B cell (primary cell): Measurements from ENCODE around the gene FOXJ1. TPM values are rescaled to one million over a fixed set of nuclear protein-coding genes. Genes with fewer than 3 reads are reported as not detected.

Experiments used
- ATAC-seq: fragments of 200-7000 bp; cut with Tn5 transposase; one replicate; pipeline ENCODE4 v1.10.0; 2021; ENCODE audit warnings: low read depth, mild to moderate bottlenecking, moderate number of reproducible peaks, moderate library complexity
- CTCF ChIA-PET: fragments of 350-600 bp; sonication (Branson Sonifier 250); formaldehyde crosslinking; loops from one replicate; lab custom pipeline; 2021; ENCODE audit warnings: antibody characterized with exemption, inconsistent platforms; lab: Charles Lee
- POLR2A ChIA-PET: fragments of 350-600 bp; sonication (Branson Sonifier 250); formaldehyde crosslinking; loops from one replicate; lab custom pipeline; 2021; ENCODE audit warnings: antibody characterized with exemption; lab: Charles Lee
- DNase-seq: peaks from one replicate; pipeline ENCODE4 v3.0.0; 2013
- H2AFZ ChIP-seq: 2 replicates; pipeline ENCODE4 v1.6.1; 2012; ENCODE audit warnings: mild to moderate bottlenecking, low read depth, low read length; ENCODE audit not compliant: insufficient read depth, poor library complexity, severe bottlenecking
- H3K27ac ChIP-seq, 2 donors: 1 replicate in 1 of 2; 2 replicates in 1 of 2; pipeline ENCODE4 v1.5.1; 2012 to 2013; ENCODE audit warnings: low read length in 2 of 2, mild to moderate bottlenecking in 2 of 2, moderate library complexity in 1 of 2
- H3K27me3 ChIP-seq, 4 experiments: fragments of 200-600 bp in 1 of 4; sonication (generic) in 1 of 4; replicated peaks in 1 of 4; 1 replicate in 2 of 4; 2 replicates in 2 of 4; pipeline versions ENCODE4 v1.6.1 to v1.7.0; 2013 to 2016; ENCODE audit warnings: low read length in 3 of 4, mild to moderate bottlenecking in 2 of 4, mixed read lengths in 1 of 4, moderate library complexity in 1 of 4; ENCODE audit not compliant: insufficient read depth in 4 of 4, control insufficient read depth in 3 of 4; ENCODE audit errors: control extremely low read depth in 1 of 4
- H3K36me3 ChIP-seq, 2 experiments: replicated peaks in 1 of 2; 1 replicate in 1 of 2; 2 replicates in 1 of 2; pipeline versions ENCODE4 v1.6.1 to v1.7.1; 2013; ENCODE audit warnings: low read length in 1 of 2; ENCODE audit not compliant: insufficient read depth in 2 of 2, control insufficient read depth in 1 of 2; ENCODE audit errors: control extremely low read depth in 1 of 2, extremely low read depth in 1 of 2
- H3K4me1 ChIP-seq, 2 donors: fragments of 200-600 bp in 1 of 2; sonication (generic) in 1 of 2; 1 replicate in 1 of 2; 2 replicates in 1 of 2; pipeline versions ENCODE4 v1.5.1 to v1.6.1; 2013 to 2017; ENCODE audit warnings: low read length in 2 of 2; ENCODE audit not compliant: control insufficient read depth in 2 of 2, insufficient read depth in 2 of 2
- H3K4me2 ChIP-seq: replicated peaks from 2 replicates; pipeline ENCODE3; 2012; ENCODE audit warnings: mild to moderate bottlenecking, low read depth, low read length; ENCODE audit not compliant: poor library complexity, severe bottlenecking
- H3K4me3 ChIP-seq, 5 experiments: fragments of 200-600 bp in 1 of 5; sonication (generic) in 1 of 5; 1 replicate in 3 of 5; 2 replicates in 2 of 5; pipeline versions ENCODE4 v1.5.1 to v1.7.0; 2011 to 2016; ENCODE audit warnings: low read length in 4 of 5, mild to moderate bottlenecking in 4 of 5, low read depth in 2 of 5, control low read depth in 1 of 5, moderate library complexity in 1 of 5; ENCODE audit not compliant: insufficient read depth in 1 of 5; ENCODE audit errors: control extremely low read depth in 1 of 5, extremely low read depth in 1 of 5
- H3K79me2 ChIP-seq: fragments of 200-600 bp; sonication (generic); one replicate; pipeline ENCODE4 v1.6.0; 2016; ENCODE audit warnings: low read length; ENCODE audit not compliant: control insufficient read depth, insufficient read depth
- H3K9ac ChIP-seq: fragments of 200-600 bp; sonication (generic); 2 replicates; pipeline ENCODE4 v1.6.1; 2017; ENCODE audit warnings: mild to moderate bottlenecking, low read length, moderate library complexity
- H3K9me3 ChIP-seq, 3 donors: one replicate each; pipeline versions ENCODE4 v1.6.1 to v1.7.1; 2013; ENCODE audit warnings: low read length in 2 of 3; ENCODE audit not compliant: control insufficient read depth in 2 of 3, insufficient read depth in 1 of 3; ENCODE audit errors: control extremely low read depth in 1 of 3
- H4K20me1 ChIP-seq: 2 replicates; pipeline ENCODE4 v1.6.0; 2012; ENCODE audit warnings: mild to moderate bottlenecking, low read length; ENCODE audit not compliant: insufficient read depth, control insufficient read depth, poor library complexity, severe bottlenecking
- H3K27ac Mint-ChIP-seq: one replicate; pipeline ENCODE4 v1.8.0; 2021; ENCODE audit warnings: mixed read lengths
- H3K27me3 Mint-ChIP-seq: one replicate; pipeline ENCODE4 v1.8.0; 2021; ENCODE audit warnings: mixed read lengths
- H3K4me1 Mint-ChIP-seq: one replicate; pipeline ENCODE4 v1.8.0; 2021; ENCODE audit warnings: mixed read lengths
- H3K4me3 Mint-ChIP-seq: one replicate; pipeline ENCODE4 v1.8.0; 2021; ENCODE audit warnings: mixed read lengths
- H3K9me3 Mint-ChIP-seq: one replicate; pipeline ENCODE4 v1.8.0; 2022; ENCODE audit warnings: mixed read lengths; ENCODE audit not compliant: insufficient read depth
- EZH2 ChIP-seq: IDR thresholded peaks from 2 replicates; pipeline ENCODE4 v1.6.1; 2012; ENCODE audit warnings: borderline replicate concordance, low read depth, mild to moderate bottlenecking, moderate library complexity, low read length; ENCODE audit not compliant: insufficient read depth, poor library complexity, severe bottlenecking
- WGBS: methylation state at CpG from one replicate; pipeline ENCODE4 v1.1.5; 2013; ENCODE audit warnings: missing lambda C conversion rate; ENCODE audit not compliant: insufficient coverage; 5-methylcytosine and 5-hydroxymethylcytosine counted together
- intact Hi-C: fragments of 100-400 bp; cut with micrococcal nuclease; formaldehyde crosslinking; loops from one replicate; pipeline ENCODE4 v1.10.0; 2022
- polyA plus RNA-seq: library from polyadenylated mRNA; depleted of rRNA; stranded (reverse); fragments of >200 nt; gene quantifications from 2 replicates; pipeline ENCODE4 v1.2.3, GENCODE V29; 2012
- total RNA-seq, 2 donors: library from RNA; stranded (reverse); fragments of 120-200 nt in 1 of 2; gene quantifications; 1 replicate in 1 of 2; 2 replicates in 1 of 2; pipeline versions ENCODE4 v1.2.3 to v1.2.4, GENCODE V29; 2013 to 2022
- TF ChIP-seq, protein P1 (sequence below): fragments of 200-600 bp; IDR thresholded peaks from one replicate; pipeline ENCODE4 v1.8.0; 2022; ENCODE audit warnings: antibody characterized with exemption, mild to moderate bottlenecking

Gene FOXJ1
- total and polyA plus RNA-seq, 2 donors (not counting 1 experiment from before 2014, with no cell fraction given) = 0.20 to 1.0 TPM

DNA sequence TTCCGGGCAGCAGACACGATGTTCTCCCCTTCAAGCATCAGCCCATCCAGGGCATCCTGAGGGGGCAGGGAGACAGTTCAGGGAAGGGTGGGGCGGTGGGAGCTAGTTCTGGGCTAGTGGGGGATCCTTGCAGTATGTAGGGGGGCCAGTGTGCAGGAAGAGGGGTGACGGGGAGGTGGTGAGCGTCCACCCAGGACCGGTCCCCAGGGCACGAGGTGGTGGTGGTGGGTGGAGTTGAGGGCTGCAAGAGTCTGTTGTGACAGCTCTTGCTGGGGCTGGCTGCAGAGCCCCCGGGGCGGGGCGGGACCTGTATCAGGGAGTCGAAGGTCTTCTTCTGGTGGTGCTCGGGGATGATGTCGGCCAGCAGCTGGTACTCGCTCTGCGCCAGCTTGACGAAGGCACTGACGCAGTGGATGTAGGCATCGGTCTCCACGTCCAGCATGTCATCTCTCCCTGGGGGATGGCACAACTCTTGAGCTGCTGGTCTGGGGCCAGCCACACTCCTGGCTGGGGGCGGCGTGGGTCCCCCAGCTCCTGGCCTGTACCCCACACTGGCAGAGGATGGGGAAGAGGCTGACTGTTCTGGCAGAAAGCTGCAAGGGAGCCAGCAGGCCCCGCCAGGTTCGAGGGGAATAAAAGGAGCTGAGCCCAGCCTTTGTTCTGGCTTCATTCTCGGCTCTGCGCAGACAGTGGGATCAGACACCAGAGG is 52.0 kb downstream of the FOXJ1 start:
- no peak overlapping the region for H2AFZ ChIP-seq
- H4K20me1 ChIP-seq = peaks cover 21% of the 10 kb centered on the region
- Mint-ChIP-seq H3K9me3 (no peaks in the 10 kb centered on the region), H3K4me3 (no peak overlapping the region), H3K27me3 (no peaks in the 10 kb centered on the region), H3K4me1 (no peaks in the 10 kb centered on the region), H3K27ac (no peak overlapping the region)
- CTCF ChIA-PET = no interaction called here
- ATAC-seq (no peak), DNase-seq (no peak)
- H3K4me3 ChIP-seq = no peak overlapping the region
- POLR2A ChIA-PET = interaction anchor here (0.6 kb wide), 2 partner anchors 885 to 1324 kb away, joined by 3 to 10 read pairs; no protein-coding TSS in a partner anchor
- H3K36me3 ChIP-seq = peaks cover 0 to 89% of the 10 kb centered on the region in 2 experiments
- H3K9me3 ChIP-seq = peaks cover 0 to 3% (median 0%) of the 10 kb centered on the region in 3 donors
- intact Hi-C loops = no loop called here
- no peak overlapping the region for H3K9ac ChIP-seq
- no peaks in the 10 kb centered on the region for H3K4me1 ChIP-seq
- peaks cover 14% of the 10 kb centered on the region for H3K79me2 ChIP-seq
- H3K27ac ChIP-seq = no peak overlapping the region
- H3K4me2 ChIP-seq = no peak overlapping the region
- WGBS = 98% methylated on average over 25 of the region's 25 CpGs
- H3K27me3 ChIP-seq = no peaks in the 10 kb centered on the region
- TF ChIP-seq EZH2 = no peak
- TF ChIP-seq, protein P1, sequence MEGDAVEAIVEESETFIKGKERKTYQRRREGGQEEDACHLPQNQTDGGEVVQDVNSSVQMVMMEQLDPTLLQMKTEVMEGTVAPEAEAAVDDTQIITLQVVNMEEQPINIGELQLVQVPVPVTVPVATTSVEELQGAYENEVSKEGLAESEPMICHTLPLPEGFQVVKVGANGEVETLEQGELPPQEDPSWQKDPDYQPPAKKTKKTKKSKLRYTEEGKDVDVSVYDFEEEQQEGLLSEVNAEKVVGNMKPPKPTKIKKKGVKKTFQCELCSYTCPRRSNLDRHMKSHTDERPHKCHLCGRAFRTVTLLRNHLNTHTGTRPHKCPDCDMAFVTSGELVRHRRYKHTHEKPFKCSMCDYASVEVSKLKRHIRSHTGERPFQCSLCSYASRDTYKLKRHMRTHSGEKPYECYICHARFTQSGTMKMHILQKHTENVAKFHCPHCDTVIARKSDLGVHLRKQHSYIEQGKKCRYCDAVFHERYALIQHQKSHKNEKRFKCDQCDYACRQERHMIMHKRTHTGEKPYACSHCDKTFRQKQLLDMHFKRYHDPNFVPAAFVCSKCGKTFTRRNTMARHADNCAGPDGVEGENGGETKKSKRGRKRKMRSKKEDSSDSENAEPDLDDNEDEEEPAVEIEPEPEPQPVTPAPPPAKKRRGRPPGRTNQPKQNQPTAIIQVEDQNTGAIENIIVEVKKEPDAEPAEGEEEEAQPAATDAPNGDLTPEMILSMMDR = no peak

DNA sequence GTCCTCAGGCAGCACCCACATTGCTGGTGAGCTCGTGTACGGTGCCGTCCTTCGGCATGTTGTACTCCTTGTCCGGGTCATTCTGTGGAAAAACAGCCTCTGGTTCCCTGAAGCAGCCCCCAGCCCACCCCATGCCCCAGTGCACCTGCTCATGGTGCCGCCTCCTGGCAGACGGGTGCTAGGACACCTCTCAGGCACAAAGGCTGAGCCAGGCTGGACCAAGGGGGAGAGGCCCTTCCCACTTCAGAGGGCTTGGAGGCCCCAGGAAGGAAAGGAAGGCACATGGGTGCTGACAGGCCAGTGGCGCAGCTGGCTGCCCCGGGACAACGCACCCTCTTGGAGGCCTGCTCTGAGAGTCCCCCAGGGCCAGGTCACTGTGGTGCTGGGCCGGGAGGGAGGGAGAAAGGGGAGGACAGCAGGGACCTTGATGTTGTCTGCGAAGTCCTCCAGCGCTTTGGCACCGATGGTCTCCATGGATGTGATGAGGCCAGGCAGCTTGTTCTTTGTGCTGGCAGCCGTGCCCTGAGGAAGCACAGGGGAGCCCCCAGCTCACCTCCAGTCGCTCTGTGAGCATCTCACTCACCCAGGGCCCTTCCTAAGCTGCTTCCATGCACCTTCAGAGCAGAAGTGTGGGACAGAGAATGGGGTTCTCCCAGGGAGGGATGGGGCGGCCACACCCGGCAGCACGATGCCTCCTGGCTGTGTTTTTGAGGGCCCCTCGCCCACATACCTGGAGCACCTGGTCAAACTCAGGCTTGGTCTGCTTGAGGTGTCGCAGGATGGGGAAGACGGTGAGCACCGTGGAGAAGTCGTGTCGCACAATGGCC is 52.8 kb downstream of the FOXJ1 start:
- DNase-seq (no peak), ATAC-seq (no peak)
- H3K9ac ChIP-seq = no peak overlapping the region
- peaks cover 0 to 88% of the 10 kb centered on the region in 2 experiments for H3K36me3 ChIP-seq
- intact Hi-C loops = no loop called here
- no peaks in the 10 kb centered on the region for H3K4me1 Mint-ChIP-seq
- peaks cover 0 to 3% (median 0%) of the 10 kb centered on the region in 3 donors for H3K9me3 ChIP-seq
- H3K79me2 ChIP-seq = peaks cover 7% of the 10 kb centered on the region
- no peaks in the 10 kb centered on the region for H3K9me3 Mint-ChIP-seq
- ChIA-PET CTCF (no interaction called here), POLR2A (no interaction called here)
- H3K27ac Mint-ChIP-seq = no peak overlapping the region
- H2AFZ ChIP-seq = no peak overlapping the region
- peaks cover 21% of the 10 kb centered on the region for H4K20me1 ChIP-seq
- H3K27me3 Mint-ChIP-seq = no peaks in the 10 kb centered on the region
- no peak overlapping the region for H3K4me2 ChIP-seq
- no peak overlapping the region for H3K4me3 Mint-ChIP-seq
- H3K4me1 ChIP-seq = no peaks in the 10 kb centered on the region
- H3K27me3 ChIP-seq = no peaks in the 10 kb centered on the region
- H3K27ac ChIP-seq = no peak overlapping the region
- TF ChIP-seq EZH2 = no peak
- TF ChIP-seq, protein P1 = no peak
- no peak overlapping the region for H3K4me3 ChIP-seq
- 97% methylated on average over 23 of the region's 25 CpGs for WGBS
